Measurements from ENCODE around the gene NUDT21. TPM values are rescaled to one million over a fixed set of nuclear protein-coding genes. Genes with fewer than 3 reads are reported as not detected.
"Not testable (repeated sequence)": the region's sequence is repeated elsewhere in the genome, so short reads cannot be mapped to it uniquely, and the experiment has no call there.

Gene NUDT21
- total RNA-seq, 1 experiment from 2014 or later: 83.4 TPM

GRCh38 chr16:56384074-56384721 is 66.9 kb downstream of the NUDT21 start:
- Mint-ChIP-seq H3K27ac (ENCODE audit: low read depth, unreplicated experiment) (peak overlapping the region; percentile 2), H3K36me3 (ENCODE audit: insufficient read depth, unreplicated experiment) (peaks cover 73% of the 10 kb centered on the region), H3K9me3 (ENCODE audit: unreplicated experiment) (no peaks in the 10 kb centered on the region), H3K4me3 (ENCODE audit: unreplicated experiment) (no peak overlapping the region), H3K4me1 (ENCODE audit: insufficient read depth, unreplicated experiment) (peaks cover 17% of the 10 kb centered on the region), H3K27me3 (ENCODE audit: insufficient read depth, unreplicated experiment) (no peaks in the 10 kb centered on the region)
- TF ChIP-seq, protein P1, sequence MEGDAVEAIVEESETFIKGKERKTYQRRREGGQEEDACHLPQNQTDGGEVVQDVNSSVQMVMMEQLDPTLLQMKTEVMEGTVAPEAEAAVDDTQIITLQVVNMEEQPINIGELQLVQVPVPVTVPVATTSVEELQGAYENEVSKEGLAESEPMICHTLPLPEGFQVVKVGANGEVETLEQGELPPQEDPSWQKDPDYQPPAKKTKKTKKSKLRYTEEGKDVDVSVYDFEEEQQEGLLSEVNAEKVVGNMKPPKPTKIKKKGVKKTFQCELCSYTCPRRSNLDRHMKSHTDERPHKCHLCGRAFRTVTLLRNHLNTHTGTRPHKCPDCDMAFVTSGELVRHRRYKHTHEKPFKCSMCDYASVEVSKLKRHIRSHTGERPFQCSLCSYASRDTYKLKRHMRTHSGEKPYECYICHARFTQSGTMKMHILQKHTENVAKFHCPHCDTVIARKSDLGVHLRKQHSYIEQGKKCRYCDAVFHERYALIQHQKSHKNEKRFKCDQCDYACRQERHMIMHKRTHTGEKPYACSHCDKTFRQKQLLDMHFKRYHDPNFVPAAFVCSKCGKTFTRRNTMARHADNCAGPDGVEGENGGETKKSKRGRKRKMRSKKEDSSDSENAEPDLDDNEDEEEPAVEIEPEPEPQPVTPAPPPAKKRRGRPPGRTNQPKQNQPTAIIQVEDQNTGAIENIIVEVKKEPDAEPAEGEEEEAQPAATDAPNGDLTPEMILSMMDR (IDR thresholded peaks at IDR 0.05; ENCODE audit: unreplicated experiment): no peak
- POLR2A ChIA-PET: interaction anchor here (1.0 to 2.7 kb wide), 2 partner anchors 67 to 817 kb away, joined by 3 to 10 read pairs; partner anchors contain the start of genes NUDT21 and OGFOD1
- intact Hi-C loops (cut with micrococcal nuclease): no loop called here
- CTCF ChIA-PET: interaction anchor here (0.7 to 2.0 kb wide), 2 partner anchors 28 to 40 kb away, joined by 3 to 10 read pairs; no protein-coding TSS in a partner anchor
- no TSS peak for BruUV-seq (replicated peaks)
- DNase-seq (ENCODE audit: unreplicated experiment): no peak

- POLR2A ChIA-PET: interaction anchor here (0.7 to 2.7 kb wide), 7 partner anchors 16 to 815 kb away, joined by 3 to 10 read pairs (median 3); partner anchors contain the start of genes NUDT21 and OGFOD1
- BruUV-seq (replicated peaks): no TSS peak
- H3K9me3 Mint-ChIP-seq (ENCODE audit: unreplicated experiment): no peaks in the 10 kb centered on the region
- TF ChIP-seq, protein P1 (IDR thresholded peaks at IDR 0.05; ENCODE audit: unreplicated experiment): no peak
- intact Hi-C loops (cut with micrococcal nuclease): no loop called here
- peaks cover 73% of the 10 kb centered on the region for H3K36me3 Mint-ChIP-seq (ENCODE audit: insufficient read depth, unreplicated experiment)
- no peaks in the 10 kb centered on the region for H3K27me3 Mint-ChIP-seq (ENCODE audit: insufficient read depth, unreplicated experiment)
- DNase-seq (ENCODE audit: unreplicated experiment): peak; percentile 86
- peak overlapping the region; percentile 19 for H3K4me3 Mint-ChIP-seq (ENCODE audit: unreplicated experiment)
- H3K27ac Mint-ChIP-seq (ENCODE audit: low read depth, unreplicated experiment): peak overlapping the region; percentile 3
- CTCF ChIA-PET: interaction anchor here (0.5 to 2.0 kb wide), 3 partner anchors 22 to 486 kb away, joined by 3 to 10 read pairs (median 7); no protein-coding TSS in a partner anchor
- H3K4me1 Mint-ChIP-seq (ENCODE audit: insufficient read depth, unreplicated experiment): peaks cover 17% of the 10 kb centered on the region
Measured at GRCh38 chr16:56382901-56383355, 68.2 kb downstream of the NUDT21 start.

- Mint-ChIP-seq H3K4me1 (ENCODE audit: insufficient read depth, unreplicated experiment) (peaks cover 17% of the 10 kb centered on the region), H3K36me3 (ENCODE audit: insufficient read depth, unreplicated experiment) (peaks cover 68% of the 10 kb centered on the region), H3K27me3 (ENCODE audit: insufficient read depth, unreplicated experiment) (no peaks in the 10 kb centered on the region), H3K4me3 (ENCODE audit: unreplicated experiment) (no peak overlapping the region), H3K9me3 (ENCODE audit: unreplicated experiment) (no peaks in the 10 kb centered on the region), H3K27ac (ENCODE audit: low read depth, unreplicated experiment) (peak overlapping the region; percentile 3)
- POLR2A ChIA-PET: interaction anchor here (1.1 to 2.7 kb wide), 4 partner anchors 15 to 69 kb away, joined by 3 to 10 read pairs (median 4); partner anchors contain the start of genes NUDT21 and OGFOD1
- CTCF ChIA-PET: interaction anchor here (0.9 to 2.0 kb wide), 3 partner anchors 21 to 320 kb away, joined by 3 to 10 read pairs (median 4); no protein-coding TSS in a partner anchor
- TF ChIP-seq, protein P1 (IDR thresholded peaks at IDR 0.05; ENCODE audit: unreplicated experiment): no peak
- no TSS peak for BruUV-seq (replicated peaks)
- peak; percentile 10 for DNase-seq (ENCODE audit: unreplicated experiment)
- intact Hi-C loops (cut with micrococcal nuclease): no loop called here
Measured at GRCh38 chr16:56382459-56382858, 68.7 kb downstream of the NUDT21 start.

DNA sequence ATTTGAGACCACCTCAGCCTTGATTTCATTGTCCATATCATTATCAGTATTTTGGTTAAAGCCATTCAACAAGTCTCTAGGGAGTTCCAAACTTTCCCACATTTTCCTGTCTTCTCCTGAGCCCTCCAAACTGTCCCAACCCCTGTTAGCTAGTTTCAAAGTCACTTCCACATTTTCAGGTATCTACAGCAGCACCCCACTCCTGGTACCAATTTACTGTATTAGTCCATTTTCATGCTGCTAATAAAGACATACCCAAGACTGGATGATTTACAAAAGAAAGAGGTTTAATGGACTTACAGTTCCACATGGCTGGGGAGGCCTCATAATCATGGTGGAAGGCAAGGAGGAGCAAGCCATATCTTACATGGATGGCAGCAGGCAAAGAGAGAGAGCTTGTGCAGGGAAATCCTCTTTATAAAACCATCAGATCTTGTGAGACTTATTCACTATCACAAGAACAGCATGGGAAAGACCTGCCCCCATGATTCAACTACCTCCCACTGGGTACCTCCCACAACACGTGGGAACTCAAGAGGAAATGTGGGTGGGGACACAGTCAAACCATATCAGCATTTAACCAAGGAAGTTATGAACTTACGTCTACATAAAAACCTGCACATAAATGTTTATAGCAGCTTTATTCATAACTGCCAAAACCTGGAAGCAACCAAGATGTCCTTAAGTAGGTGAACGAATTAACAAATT is 70.2 kb downstream of the NUDT21 start:
- CTCF ChIA-PET: interaction anchor here (0.6 to 1.6 kb wide), 3 partner anchors 36 to 321 kb away, joined by 3 to 4 read pairs (median 4); no protein-coding TSS in a partner anchor
- BruUV-seq (replicated peaks); H3K27ac Mint-ChIP-seq (ENCODE audit: low read depth, unreplicated experiment); H3K4me3 Mint-ChIP-seq (ENCODE audit: unreplicated experiment); H3K27me3 Mint-ChIP-seq (ENCODE audit: insufficient read depth, unreplicated experiment); H3K9me3 Mint-ChIP-seq (ENCODE audit: unreplicated experiment); DNase-seq (ENCODE audit: unreplicated experiment); intact Hi-C loops (cut with micrococcal nuclease): not testable (repeated sequence)
- POLR2A ChIA-PET: interaction anchor here (2.7 kb wide), 1 partner anchor 70 kb away, joined by 10 read pairs; the partner anchor contains the start of genes NUDT21 and OGFOD1
- Mint-ChIP-seq H3K36me3 (ENCODE audit: insufficient read depth, unreplicated experiment) (peaks cover 54% of the 10 kb centered on the region), H3K4me1 (ENCODE audit: insufficient read depth, unreplicated experiment) (peaks cover 17% of the 10 kb centered on the region)

Other genes starting within 250 kb of the NUDT21 start
- gene AMFR, start 25.8 kb downstream of the NUDT21 start, total RNA-seq (2022): 97.2 and 109 TPM in 2 replicates
- 68.5 and 72.5 TPM in 2 replicates for gene OGFOD1, start 222 bp upstream of the NUDT21 start, total RNA-seq (2022)
- gene BBS2, start 68.7 kb upstream of the NUDT21 start, total RNA-seq (2022): 23.9 and 25.8 TPM in 2 replicates
- gene MT4, start 113.7 kb upstream of the NUDT21 start, total RNA-seq (2022): not detected in 2 replicates
- not detected in 2 replicates for gene MT3, start 138.2 kb upstream of the NUDT21 start, total RNA-seq (2022)
- gene MT2A, start 157.3 kb upstream of the NUDT21 start, total RNA-seq (2022): 2,490 and 3,582 TPM in 2 replicates
- 518 and 934 TPM in 2 replicates for gene MT1E, start 174.4 kb upstream of the NUDT21 start, total RNA-seq (2022)
- not detected in 2 replicates for gene MT1M, start 181.3 kb upstream of the NUDT21 start, total RNA-seq (2022)
- gene MT1A, start 187.3 kb upstream of the NUDT21 start, total RNA-seq (2022): not detected in 2 replicates
- gene MT1B, start 200.6 kb upstream of the NUDT21 start, total RNA-seq (2022): not detected in 2 replicates
- 1.7 and 2.4 TPM in 2 replicates for gene MT1F, start 206.6 kb upstream of the NUDT21 start, total RNA-seq (2022)
- gene MT1G, start 216.7 kb upstream of the NUDT21 start, total RNA-seq (2022): not detected in 2 replicates
- gene MT1H, start 218.5 kb upstream of the NUDT21 start, total RNA-seq (2022): not detected in 2 replicates
- gene MT1X, start 231.1 kb upstream of the NUDT21 start, total RNA-seq (2022): 79.3 and 108 TPM in 2 replicates

Data from MCF 10A (cell line).